ENCODE results near the gene SH3PXD2B.
"Not testable (repeated sequence)": the region's sequence is repeated elsewhere in the genome, so short reads cannot be mapped to it uniquely, and the experiment has no call there.

Gene SH3PXD2B

DNA sequence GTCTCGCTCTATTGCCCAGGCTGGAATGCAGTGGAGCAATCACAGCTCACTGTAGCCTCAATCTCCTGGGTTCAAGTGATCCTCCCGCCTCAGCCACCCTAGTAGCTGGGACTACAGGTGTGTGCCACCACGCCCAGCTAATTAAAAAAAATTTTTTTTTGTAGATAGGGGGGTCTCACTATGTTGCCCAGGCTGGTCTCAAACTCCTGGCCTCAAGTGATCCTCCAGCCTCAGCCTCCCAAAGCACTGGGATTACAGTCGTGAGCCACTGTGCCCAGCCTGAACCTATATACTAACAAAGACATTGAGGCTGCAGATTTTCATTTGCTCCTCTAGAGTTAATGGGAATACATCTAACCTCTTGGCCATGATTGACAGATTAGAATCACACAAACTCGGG is 105.6 kb downstream of the SH3PXD2B start:
- in situ Hi-C loops (cut with MboI; ENCODE audit: low sequenced_read_pairs), result not testable (repeated sequence)

- in situ Hi-C loops (cut with MboI; ENCODE audit: low sequenced_read_pairs), result no loop called here
Measured at GRCh38 chr5:172348084-172348483, 106.2 kb downstream of the SH3PXD2B start.

DNA sequence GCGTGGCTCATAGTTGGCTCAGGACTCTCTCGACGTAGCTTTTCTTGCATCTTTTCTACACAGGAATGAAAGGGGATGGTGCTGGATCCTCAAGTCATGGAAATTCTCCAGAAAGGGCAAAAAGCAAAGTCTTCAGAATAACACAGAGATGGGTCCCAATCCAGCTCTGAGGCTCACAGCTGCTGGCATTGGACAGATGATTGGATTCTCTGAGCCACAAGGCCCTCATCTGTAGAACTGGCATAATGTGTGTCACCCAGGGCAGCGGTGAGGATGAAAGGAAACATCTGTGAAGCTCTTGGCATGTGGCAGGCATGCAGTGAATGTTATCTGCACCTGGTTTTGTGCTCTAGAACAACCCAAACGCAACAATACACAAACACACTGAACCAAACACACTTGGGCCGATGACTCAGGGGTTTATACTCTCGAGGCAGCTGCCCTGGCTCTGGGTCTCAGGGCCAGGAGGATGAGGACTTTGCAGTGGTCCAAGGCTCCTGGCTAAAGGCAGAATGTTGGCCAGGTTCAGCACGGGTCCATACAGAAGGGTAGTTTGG is 106.8 kb downstream of the SH3PXD2B start:
- in situ Hi-C loops (cut with MboI; ENCODE audit: low sequenced_read_pairs), result no loop called here

- in situ Hi-C loops (cut with MboI; ENCODE audit: low sequenced_read_pairs), result no loop called here
Measured at GRCh38 chr5:172345881-172346280, 108.4 kb downstream of the SH3PXD2B start.

DNA sequence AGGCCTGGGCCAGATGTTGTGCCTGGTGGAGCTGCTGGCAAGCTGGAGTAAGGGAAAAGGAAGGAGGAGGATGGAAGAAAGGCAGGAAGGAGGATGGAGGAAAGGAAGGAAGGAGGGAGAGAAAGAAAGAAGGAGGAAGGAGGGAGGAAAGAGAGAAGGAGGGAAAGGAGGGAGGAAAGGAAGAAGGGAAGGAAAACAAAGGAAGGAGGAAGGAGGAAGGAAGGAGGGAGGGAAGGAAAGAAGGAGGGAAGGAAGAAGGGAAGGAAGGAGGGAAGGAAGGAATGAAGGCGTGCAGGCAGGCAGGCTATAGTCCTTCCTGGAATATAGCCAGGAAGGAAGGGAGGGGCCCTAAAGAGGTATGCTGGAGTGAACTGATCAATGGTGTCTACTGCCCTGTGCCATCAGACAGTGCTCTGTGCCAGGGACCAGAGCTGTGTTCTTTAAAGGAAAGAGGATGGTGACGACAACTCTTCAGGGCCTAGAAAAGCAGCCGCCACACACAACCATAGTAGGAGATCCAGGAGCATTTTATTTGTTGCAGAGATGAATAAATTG is 109.4 kb downstream of the SH3PXD2B start:
- in situ Hi-C loops (cut with MboI; ENCODE audit: low sequenced_read_pairs), result no loop called here

DNA sequence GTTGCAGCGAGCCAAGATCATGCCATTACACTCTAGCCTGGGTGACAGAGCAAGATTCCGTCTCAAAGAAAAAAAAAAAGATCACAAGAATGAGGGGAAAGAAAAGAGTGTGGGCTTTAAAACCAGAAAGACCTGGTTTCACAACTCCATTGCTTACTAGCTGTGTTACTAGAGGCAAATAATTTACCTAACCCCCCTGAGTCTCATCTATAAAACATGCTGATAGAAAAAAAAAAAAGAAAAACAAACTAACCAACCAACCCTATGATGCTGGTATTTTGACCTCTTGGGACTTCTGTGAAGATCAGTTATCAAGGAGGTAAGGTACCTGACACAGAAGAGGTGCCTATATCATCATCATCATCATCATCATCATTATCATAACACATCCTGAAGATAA is 110.6 kb downstream of the SH3PXD2B start:
- in situ Hi-C loops (cut with MboI; ENCODE audit: low sequenced_read_pairs), result no loop called here

DNA sequence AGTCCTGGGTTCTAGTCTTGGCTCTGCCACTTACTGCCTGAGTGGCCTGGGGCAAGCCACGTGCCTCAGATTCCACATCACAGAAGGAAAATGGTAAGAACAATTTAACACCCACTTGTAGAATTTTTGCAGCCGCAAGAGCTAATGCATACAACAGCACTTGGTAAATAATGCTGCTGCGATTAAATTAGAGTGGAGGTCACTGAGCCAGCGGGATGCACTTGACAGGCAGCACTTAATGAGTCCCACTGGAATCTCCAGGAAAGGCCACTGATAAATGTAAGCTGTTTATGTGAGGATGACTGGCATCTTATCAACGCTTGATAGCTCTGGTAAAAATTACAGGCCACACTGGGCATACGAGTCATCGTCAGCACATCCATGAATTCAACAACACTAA is 111.4 kb downstream of the SH3PXD2B start:
- in situ Hi-C loops (cut with MboI; ENCODE audit: low sequenced_read_pairs), result no loop called here

DNA sequence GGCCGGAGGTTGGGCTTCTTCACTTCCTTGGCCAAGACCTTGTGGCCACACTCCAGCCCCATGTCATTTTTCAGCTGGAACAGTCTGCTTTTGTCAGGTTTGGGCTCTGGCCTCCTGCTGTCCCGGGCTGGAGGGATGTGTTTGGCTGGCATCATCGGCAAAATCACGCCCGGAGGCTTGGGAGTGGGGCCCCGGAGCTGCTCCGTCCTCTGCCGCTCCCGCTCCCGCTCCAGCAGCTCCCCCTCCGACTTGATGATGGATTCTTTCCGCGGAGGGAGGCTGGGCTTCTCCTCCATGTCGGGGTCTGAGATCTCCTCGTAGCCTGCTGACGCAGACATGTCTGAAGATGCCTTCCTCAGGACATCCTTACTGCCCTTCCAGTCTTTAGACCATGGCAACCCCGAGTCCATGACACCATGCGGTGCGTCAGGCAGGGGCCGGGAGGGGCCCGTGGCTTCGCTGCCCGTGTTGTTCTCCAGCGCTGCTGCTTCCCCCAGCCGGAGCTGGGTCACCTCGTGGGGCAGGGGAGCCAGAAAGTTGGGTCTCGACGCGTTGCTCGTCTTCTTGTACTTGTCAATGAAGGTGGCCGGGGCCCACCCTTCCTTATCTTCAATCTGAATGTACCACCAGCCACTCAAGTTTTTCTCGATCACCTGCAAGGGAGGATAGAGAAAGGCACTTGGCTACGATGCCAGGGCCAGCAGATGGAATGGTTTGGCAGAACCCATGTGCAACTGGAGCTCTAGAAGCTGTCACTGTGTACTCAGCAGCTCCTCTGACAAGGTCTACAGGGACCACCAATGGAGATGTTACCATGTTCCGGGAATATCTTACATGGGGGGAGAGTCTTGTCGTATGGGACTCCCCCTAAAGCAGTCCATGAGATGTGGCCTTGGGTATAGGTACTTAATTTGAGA is 114.8 kb downstream of the SH3PXD2B start:
- in situ Hi-C loops (cut with MboI; ENCODE audit: low sequenced_read_pairs), result no loop called here

- in situ Hi-C loops (cut with MboI; ENCODE audit: low sequenced_read_pairs), result no loop called here
Measured at GRCh38 chr5:172336676-172337285, 117.5 kb downstream of the SH3PXD2B start.

DNA sequence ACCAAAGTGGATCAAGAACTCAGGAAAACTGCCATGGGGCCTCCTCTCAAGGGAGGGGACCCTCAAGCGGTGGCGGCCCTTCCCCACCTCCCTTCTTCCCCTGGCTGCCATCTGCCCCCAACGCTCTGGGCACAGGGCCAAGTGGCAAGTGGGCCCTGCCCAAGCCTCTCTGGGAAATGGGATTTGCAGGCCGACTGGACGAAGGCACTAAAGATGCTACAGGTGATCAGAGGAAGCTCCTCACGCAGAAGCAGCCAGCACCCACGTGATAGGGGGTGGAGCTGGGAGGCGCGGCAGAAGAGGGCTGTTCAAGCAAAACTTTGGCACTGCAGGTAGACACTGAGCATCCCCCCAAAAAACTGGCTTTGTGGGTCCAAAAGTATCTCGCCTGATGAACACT is 118.1 kb downstream of the SH3PXD2B start:
- in situ Hi-C loops (cut with MboI; ENCODE audit: low sequenced_read_pairs), result no loop called here

DNA sequence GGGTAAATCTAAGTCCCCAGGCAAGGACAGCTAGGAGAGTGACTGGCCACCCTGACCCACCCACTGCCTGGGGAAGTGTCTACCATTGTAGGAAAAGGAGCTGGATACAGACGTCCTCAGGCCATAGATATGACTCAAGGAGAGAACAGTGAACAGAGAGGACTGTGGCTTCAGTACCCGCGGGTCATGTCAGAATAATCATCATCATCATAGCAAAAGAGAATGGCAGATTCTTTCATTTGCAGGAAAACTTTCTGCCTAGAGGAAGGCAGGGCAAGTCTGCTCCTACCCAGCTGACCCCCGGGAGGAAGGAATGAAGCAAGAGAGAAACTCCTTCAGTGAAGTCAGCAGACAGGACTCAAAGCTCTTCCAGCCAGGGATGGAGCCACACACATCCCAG is 118.6 kb downstream of the SH3PXD2B start:
- in situ Hi-C loops (cut with MboI; ENCODE audit: low sequenced_read_pairs), result no loop called here

GRCh38 chr5:172334641-172335040 is 119.7 kb downstream of the SH3PXD2B start:
- in situ Hi-C loops (cut with MboI; ENCODE audit: low sequenced_read_pairs), result no loop called here

DNA sequence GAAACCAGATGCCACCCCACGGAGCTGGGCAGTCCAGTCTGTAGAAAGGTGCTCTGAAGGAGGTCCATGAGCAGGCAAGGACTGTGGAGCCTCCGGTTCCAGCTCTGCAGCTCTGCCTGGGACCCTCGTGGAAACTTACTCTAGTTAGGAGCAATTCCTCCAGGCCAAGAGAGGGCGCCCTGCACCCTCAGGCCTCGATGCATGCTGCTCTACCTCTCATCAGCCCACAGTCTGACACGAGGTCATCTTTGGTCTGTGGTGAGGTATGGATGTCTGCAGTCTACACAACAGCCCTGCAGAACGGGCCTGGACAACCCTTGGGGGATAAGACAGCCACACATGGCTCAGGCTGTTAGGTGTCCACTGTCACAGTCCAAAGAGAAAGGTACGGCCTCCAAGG is 120.1 kb downstream of the SH3PXD2B start:
- in situ Hi-C loops (cut with MboI; ENCODE audit: low sequenced_read_pairs), result no loop called here

DNA sequence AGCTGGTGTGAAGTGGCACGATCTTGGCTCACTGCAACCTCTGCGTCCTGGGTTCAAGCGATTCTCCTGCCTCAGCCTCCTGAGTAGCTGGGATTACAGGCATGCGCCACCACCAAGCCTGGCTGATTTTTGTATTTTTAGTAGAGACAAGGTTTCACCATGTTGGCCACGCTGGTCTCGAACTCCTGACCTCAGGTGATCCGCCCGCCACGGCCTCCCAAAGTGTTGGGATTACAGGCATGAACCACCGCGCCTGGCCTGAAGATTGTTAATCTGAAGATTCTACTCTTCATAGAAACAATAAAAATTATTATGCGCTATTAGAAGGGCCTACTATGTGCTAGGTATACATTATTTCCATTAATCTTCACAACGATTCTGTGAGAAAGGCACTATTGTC is 127.4 kb downstream of the SH3PXD2B start:
- in situ Hi-C loops (cut with MboI; ENCODE audit: low sequenced_read_pairs), result not testable (repeated sequence)

DNA sequence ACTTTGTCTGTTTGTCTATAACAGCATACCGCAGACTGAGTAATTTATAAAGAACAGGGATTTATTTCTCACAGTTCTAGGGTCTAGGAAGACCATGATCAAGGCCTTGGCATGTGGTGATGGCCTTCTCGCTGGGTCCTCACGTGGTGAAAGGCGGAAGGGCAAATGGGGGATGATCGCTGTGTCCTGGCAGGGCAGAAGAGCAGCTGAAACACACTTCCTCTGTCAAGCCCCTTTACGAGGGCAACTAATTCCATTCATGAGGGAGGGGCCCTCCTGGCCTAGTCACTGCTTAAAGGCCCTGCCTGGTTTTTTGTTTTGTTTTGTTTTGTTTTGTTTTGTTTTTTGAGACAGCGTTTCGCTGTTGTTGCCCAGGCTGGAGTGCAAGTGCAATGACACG is 128.9 kb downstream of the SH3PXD2B start:
- in situ Hi-C loops (cut with MboI; ENCODE audit: low sequenced_read_pairs), result no loop called here

DNA sequence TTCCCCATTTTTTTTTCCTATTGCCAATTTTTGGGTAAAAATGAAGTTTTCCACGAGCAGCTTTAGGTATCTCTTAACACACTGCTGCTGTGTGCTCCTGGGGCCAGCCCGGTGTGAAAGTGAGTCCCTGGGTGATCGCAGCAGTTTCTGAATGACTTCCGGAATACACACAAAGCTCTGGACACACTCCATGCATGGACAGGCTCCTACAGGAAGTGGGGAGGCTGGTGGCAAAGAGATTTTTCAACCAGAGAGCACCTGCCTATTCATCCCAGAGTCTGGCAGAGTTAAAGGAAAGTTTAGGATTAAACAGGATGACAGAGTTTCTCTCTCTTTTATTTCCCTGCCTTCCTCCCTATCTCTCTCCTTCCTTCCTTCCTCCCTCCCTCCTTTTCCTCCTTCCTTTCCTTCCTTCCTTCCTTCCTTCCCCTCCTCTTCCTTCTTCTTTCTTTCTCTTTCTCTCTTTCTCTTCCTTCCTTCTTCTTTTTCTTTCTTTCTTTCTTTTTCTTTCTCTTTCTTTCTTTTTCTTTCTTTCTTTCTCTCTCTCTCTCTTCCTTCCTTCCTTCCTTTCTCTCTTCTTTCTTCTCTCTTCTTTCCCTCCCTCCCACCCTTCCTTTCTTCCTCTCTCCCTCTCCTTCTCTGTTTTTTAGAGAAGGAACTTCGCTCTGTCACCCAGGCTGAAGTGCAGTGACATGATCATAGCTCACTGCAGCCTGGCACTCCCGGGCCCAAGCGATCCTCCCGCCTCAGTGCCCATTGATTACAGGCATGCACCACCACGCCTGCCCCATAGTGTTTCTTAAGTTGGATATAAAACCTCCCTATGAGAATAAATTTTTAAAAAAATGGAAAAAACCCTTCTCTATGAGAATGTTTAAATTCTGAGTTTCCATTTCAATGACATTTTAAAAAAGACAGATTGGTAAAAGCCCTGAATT is 132.0 kb downstream of the SH3PXD2B start:
- in situ Hi-C loops (cut with MboI; ENCODE audit: low sequenced_read_pairs), result no loop called here

GRCh38 chr5:172321593-172321992 is 132.7 kb downstream of the SH3PXD2B start:
- in situ Hi-C loops (cut with MboI; ENCODE audit: low sequenced_read_pairs), result no loop called here

- in situ Hi-C loops (cut with MboI; ENCODE audit: low sequenced_read_pairs), result no loop called here
Measured at GRCh38 chr5:172319708-172320441, 134.4 kb downstream of the SH3PXD2B start.

DNA sequence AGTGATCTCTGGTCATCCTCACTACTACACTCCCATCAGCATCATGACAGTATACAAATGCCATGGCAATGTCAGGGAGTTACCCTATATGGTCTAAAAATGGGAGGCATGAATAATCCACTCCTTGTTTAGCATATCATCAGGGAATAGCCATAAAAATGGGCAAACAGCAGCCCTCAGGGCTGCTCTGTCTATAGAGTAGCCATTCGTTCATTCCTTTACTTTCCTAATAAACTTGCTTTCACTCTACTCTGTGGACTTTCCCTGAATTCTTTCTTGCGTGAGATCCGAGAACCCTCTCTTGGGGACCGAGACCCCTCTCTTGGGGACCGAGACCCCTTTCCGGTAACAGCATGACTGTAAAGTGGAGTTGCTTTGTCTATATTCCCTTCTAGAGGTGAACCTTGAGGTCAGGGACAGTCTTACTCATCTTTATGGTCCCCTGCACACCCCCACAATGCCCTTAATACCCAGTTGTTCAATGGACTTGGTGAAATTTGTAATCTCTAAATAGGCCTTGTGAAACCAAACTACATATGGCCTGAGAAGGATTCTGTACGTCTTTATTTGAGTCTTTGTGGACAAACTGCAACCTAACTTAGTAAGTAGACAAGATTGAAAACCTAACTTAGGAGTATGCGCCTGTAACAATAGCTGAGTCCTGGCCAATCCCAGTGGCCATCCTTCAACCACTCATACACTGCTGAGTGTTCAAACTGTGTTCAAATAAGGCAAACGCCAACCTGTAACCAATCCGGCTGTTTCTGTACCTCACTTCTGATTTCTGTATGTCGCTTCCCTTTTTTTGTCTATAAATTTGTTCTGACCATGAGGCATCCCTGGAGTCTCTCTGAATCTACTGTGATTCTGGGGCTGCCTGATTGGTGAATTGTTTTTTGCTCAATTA is 138.5 kb downstream of the SH3PXD2B start:
- in situ Hi-C loops (cut with MboI; ENCODE audit: low sequenced_read_pairs), result no loop called here

All from HL-60/S4 treated with phorbol 12-myristate 13-acetate at 8.2 ng/mL for 4 days and 3 days (cell line).